Fibroblast of the aortic adventitia (primary cell): Measurements from ENCODE around the gene BMX. TPM values are rescaled to one million over a fixed set of nuclear protein-coding genes. Genes with fewer than 3 reads are reported as not detected.

ENCODE experiments used
- DNase-seq: peaks from one replicate; pipeline ENCODE4 v3.0.0-alpha.2; 2010; ENCODE audit warnings: low read depth
- H3K4me3 ChIP-seq: 2 replicates; pipeline ENCODE4 v1.5.1; 2011; ENCODE audit warnings: low read depth, mild to moderate bottlenecking, control low read depth, low read length, moderate library complexity
- total RNA-seq: library from RNA; depleted of rRNA; stranded (reverse); fragments of >200 nt; gene quantifications from 2 replicates; pipeline ENCODE4 v1.2.3, GENCODE V29; 2012; ENCODE audit warnings: low replicate concordance
- TF ChIP-seq, protein P1 (sequence below): IDR thresholded peaks from 2 replicates; pipeline ENCODE4 v1.5.1; 2011; ENCODE audit warnings: mild to moderate bottlenecking, low read length, control low read depth, inconsistent platforms; ENCODE audit not compliant: insufficient read depth

BMX gene
- 0.18 and 0.90 TPM in 2 replicates for total RNA-seq

DNA sequence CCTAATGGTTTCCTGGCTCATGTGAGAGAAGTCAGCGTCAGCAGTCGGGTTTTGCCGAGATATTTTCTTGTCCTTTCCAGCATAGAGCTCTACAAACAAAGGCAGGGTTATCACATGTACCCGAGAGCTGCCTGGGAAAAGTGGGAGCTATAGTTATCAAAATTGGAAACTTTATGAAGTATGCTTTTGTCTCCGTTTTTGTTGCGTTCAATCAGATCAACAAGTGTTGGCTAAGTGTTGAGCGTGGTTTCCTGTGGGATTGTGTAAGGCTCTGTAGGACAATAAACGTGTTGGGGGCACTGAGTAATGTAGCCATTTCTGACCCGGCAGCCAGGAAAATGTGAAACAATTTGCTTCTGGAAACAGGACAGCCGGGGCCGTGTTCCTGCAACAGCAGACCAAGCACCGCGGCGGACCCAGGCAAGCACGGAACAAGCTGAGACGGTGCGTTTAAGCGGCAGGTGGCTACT is at the start of gene BMX:
Gene BMX (plus strand): TSS at position 311 of the 470 bp plus-strand sequence. CDS start 7,547 bp downstream, outside the sequence.
- TF ChIP-seq, protein P1, sequence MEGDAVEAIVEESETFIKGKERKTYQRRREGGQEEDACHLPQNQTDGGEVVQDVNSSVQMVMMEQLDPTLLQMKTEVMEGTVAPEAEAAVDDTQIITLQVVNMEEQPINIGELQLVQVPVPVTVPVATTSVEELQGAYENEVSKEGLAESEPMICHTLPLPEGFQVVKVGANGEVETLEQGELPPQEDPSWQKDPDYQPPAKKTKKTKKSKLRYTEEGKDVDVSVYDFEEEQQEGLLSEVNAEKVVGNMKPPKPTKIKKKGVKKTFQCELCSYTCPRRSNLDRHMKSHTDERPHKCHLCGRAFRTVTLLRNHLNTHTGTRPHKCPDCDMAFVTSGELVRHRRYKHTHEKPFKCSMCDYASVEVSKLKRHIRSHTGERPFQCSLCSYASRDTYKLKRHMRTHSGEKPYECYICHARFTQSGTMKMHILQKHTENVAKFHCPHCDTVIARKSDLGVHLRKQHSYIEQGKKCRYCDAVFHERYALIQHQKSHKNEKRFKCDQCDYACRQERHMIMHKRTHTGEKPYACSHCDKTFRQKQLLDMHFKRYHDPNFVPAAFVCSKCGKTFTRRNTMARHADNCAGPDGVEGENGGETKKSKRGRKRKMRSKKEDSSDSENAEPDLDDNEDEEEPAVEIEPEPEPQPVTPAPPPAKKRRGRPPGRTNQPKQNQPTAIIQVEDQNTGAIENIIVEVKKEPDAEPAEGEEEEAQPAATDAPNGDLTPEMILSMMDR, result no peak
- peak; percentile 19 for DNase-seq
- no peak within 1 kb of the TSS for H3K4me3 ChIP-seq

DNA sequence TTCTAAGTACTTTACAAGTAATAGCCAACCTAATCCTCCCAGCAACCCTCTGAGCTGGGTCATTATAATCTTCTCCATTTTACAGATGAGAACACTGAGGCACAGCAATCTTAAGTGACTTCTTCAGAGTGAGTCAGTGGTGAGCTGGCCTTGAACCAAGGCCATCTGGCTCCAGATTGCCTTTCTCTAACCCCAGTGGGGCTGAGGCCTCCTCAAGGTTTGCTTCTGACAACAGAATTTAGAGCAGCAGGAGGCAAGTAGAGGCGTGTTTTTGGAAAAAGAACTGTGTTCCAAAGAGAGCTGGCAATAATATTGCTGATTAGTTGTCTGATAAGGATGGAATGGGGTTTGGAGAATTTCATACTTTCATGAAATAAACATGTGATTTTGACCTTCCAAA is 48.7 kb upstream of the BMX start:
- DNase-seq, result peak; percentile 92
- no peak overlapping the region for H3K4me3 ChIP-seq
- TF ChIP-seq, protein P1, result no peak

DNA sequence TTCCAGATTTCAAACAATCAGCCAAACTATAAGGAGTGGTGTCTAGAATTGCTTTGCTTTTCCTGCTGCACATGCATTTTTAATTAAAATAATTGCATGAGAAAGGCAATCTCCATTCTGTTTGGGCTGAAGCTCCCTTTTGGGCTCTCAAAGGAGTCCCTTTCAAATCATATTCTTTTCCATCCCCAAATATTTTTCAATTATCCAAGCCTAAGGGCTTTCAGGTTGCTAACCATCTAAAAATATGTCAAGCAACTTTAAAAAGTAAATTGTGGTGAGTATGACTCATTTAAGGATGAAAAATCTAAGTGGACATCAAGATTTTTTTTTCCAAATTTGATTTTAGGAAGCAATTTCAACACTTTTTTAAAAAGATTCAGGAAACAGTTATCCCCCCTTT is 35.9 kb upstream of the BMX start:
- no peak overlapping the region for H3K4me3 ChIP-seq
- no peak for DNase-seq
- TF ChIP-seq, protein P1, result no peak

DNA sequence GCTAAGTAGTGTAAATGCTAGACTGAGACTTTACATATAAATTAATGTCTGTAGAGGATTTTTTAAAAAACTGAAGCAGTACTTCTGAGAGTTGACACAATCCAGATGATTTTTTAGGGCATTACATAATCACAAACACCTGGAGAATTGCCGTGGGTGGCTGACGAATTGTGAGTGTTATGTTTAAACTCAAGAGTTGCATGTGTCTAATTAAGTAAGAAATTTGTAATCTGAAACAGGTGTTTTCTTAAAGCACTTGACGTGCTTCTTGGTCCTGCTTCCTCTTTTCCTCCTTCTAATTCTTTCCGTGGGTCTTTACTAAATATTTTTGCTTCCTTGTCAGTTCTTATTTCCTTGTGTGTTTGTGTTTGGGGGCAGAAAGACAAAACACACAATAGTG is 35.3 kb upstream of the BMX start:
- H3K4me3 ChIP-seq, result no peak overlapping the region
- DNase-seq, result peak; percentile 70
- TF ChIP-seq, protein P1, result no peak

DNA sequence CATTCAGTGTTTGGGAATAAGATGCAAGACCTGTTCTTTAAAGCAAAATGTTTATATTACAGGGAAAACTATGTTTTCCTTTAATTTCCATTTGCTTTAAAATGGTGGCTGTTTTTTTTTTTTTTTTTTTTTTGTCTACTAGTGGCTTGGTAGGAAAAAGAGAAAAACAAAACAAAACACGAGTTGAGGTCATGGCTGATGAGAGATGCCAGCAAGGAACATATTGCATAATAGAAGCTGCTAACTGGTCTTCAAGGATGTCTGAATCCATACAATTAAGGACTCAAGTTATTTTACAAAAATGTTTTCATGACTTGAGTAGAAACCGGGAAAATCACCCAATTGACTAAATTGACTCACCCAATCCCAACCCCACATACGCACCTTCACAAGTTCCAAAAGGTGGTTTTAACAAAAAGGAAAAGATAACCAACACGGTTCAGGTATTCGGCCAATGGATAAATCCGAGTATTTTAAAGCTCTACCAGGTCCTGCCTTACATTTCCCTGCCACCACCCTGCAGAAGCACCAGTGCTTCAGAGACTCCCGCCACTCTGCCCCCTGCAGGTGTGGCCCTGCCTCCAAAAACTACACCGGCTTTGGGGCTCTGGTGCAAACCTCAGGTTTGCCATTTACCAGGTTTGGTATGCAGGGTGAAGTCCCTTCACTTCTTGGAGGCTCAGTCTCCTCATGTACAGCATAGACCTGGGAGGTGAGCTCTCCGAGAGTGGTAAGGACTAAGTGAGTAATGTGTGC is 34.5 kb upstream of the BMX start:
- no peak overlapping the region for H3K4me3 ChIP-seq
- peak; percentile 50 for DNase-seq
- TF ChIP-seq, protein P1, result no peak

DNA sequence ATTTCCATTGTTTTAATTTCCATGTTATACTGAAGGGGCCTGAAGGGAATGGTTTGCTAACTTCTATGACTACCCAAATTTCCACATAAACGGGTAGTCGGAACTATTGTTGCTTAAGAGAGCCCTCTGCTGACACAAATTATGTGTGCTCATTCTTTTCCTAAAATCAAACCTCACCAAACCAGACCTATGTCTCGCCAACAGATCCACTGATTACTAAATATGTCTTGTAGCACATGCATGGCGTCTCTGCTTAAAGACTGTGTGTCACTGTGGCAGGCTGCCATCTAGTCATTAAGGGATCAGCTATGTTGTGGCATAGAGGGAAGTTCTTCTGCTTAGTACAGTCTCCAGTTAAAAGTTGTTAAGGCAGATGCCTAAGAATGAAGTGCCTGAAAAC is 32.6 kb upstream of the BMX start:
- peak; percentile 85 for DNase-seq
- TF ChIP-seq, protein P1, result peak; percentile 56
- H3K4me3 ChIP-seq, result no peak overlapping the region

DNA sequence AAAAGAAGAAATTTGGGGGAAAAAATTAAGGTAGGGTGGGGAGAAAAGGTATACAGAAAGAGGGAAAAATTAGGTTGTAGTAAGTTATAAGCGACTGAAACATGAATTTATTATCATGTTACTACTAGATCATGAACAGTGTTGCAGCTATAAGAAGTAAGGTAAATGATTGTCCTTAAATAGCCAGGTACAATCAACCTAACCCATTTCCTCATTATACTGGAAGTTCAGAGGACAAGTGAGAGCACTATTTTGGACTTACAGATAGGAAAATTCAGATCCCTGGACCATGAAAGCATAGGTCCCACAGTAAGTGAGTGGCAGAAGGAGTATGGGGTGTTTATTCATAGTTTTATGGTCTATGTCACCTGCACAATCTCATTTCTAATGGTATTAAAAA is 31.0 kb upstream of the BMX start:
- TF ChIP-seq, protein P1, result no peak
- H3K4me3 ChIP-seq, result no peak overlapping the region
- no peak for DNase-seq
